ENCODE data around the gene JMJD6. TPM values are rescaled to one million over a fixed set of nuclear protein-coding genes. Genes with fewer than 3 reads are reported as not detected.
"Not testable (repeated sequence)": the region's sequence is repeated elsewhere in the genome, so short reads cannot be mapped to it uniquely, and the experiment has no call there.

JMJD6 gene
- total RNA-seq, 1 experiment from 2014 or later = 28.2 TPM

- peaks cover 46% of the 10 kb centered on the region for H3K36me3 ChIP-seq
- not testable (repeated sequence) for H3K4me3 ChIP-seq, DNase-seq, H3K27me3 ChIP-seq, H3K9me3 ChIP-seq
Observed at GRCh38 chr17:76739568-76740115, 13.2 kb upstream of the JMJD6 start.

GRCh38 chr17:76738468-76738850 is 12.1 kb upstream of the JMJD6 start:
- peak overlapping the region; percentile 97 for H3K4me3 ChIP-seq
- DNase-seq = no peak
- no peaks in the 10 kb centered on the region for H3K9me3 ChIP-seq
- peaks cover 46% of the 10 kb centered on the region for H3K36me3 ChIP-seq
- H3K27me3 ChIP-seq = no peaks in the 10 kb centered on the region

- H3K36me3 ChIP-seq = peaks cover 46% of the 10 kb centered on the region
- H3K4me3 ChIP-seq = peak within 1 kb of the TSS; percentile 97
- H3K27me3 ChIP-seq = no peaks in the 10 kb centered on the region
- no peaks in the 10 kb centered on the region for H3K9me3 ChIP-seq
- DNase-seq = peak; percentile 96
Observed at GRCh38 chr17:76737676-76738467, 11.5 kb upstream of the JMJD6 start, which contains the start of gene MFSD11. Gene MFSD11, plus strand, starts transcription at chr17:76738119. Its CDS starts 234 bp downstream, at chr17:76738353.

- H3K4me3 ChIP-seq = peak within 1 kb of the TSS; percentile 97
- DNase-seq = peak; percentile 99
- H3K9me3 ChIP-seq = no peaks in the 10 kb centered on the region
- peaks cover 52% of the 10 kb centered on the region for H3K36me3 ChIP-seq
- no peaks in the 10 kb centered on the region for H3K27me3 ChIP-seq
Observed at GRCh38 chr17:76737082-76737675, 10.8 kb upstream of the JMJD6 start, which contains the start of gene SRSF2. Gene SRSF2, minus strand, starts transcription at chr17:76737331. Its CDS starts 171 bp downstream, at chr17:76737160.

GRCh38 chr17:76736349-76737081 is 10.1 kb upstream of the JMJD6 start:
- H3K27me3 ChIP-seq = no peaks in the 10 kb centered on the region
- peak overlapping the region; percentile 97 for H3K4me3 ChIP-seq
- no peaks in the 10 kb centered on the region for H3K9me3 ChIP-seq
- peaks cover 57% of the 10 kb centered on the region for H3K36me3 ChIP-seq
- DNase-seq = peak; percentile 69

- Histone ChIP-seq H3K36me3 (peaks cover 57% of the 10 kb centered on the region), H3K4me3 (peak overlapping the region; percentile 97), H3K9me3 (no peaks in the 10 kb centered on the region), H3K27me3 (no peaks in the 10 kb centered on the region)
- DNase-seq = no peak
Observed at GRCh38 chr17:76735586-76736348, 9.4 kb upstream of the JMJD6 start.

- H3K27me3 ChIP-seq = no peaks in the 10 kb centered on the region
- peak overlapping the region; percentile 97 for H3K4me3 ChIP-seq
- peaks cover 63% of the 10 kb centered on the region for H3K36me3 ChIP-seq
- no peaks in the 10 kb centered on the region for H3K9me3 ChIP-seq
- no peak for DNase-seq
Observed at GRCh38 chr17:76735006-76735405, 8.6 kb upstream of the JMJD6 start.

GRCh38 chr17:76734080-76734840 is 7.9 kb upstream of the JMJD6 start:
- Histone ChIP-seq H3K4me3 (peak overlapping the region; percentile 97), H3K9me3 (no peaks in the 10 kb centered on the region), H3K36me3 (peaks cover 68% of the 10 kb centered on the region), H3K27me3 (no peaks in the 10 kb centered on the region)
- no peak for DNase-seq

- H3K9me3 ChIP-seq = no peaks in the 10 kb centered on the region
- DNase-seq = no peak
- no peaks in the 10 kb centered on the region for H3K27me3 ChIP-seq
- H3K36me3 ChIP-seq = peaks cover 70% of the 10 kb centered on the region
- H3K4me3 ChIP-seq = peak overlapping the region; percentile 97
Observed at GRCh38 chr17:76733618-76733957, 7.2 kb upstream of the JMJD6 start.

- peak overlapping the region; percentile 97; the same call in 1 of the 2 replicates for H3K4me3 ChIP-seq
- H3K27me3 ChIP-seq = no peaks in the 10 kb centered on the region
- peak; percentile 44 for DNase-seq
- H3K9me3 ChIP-seq = no peaks in the 10 kb centered on the region
- peaks cover 73% of the 10 kb centered on the region for H3K36me3 ChIP-seq
Observed at GRCh38 chr17:76732734-76733617, 6.6 kb upstream of the JMJD6 start.

- DNase-seq, H3K27me3 ChIP-seq, H3K9me3 ChIP-seq, H3K4me3 ChIP-seq: not testable (repeated sequence)
- H3K36me3 ChIP-seq = peaks cover 73% of the 10 kb centered on the region
Observed at GRCh38 chr17:76731800-76732733, 5.7 kb upstream of the JMJD6 start.

- no peaks in the 10 kb centered on the region for H3K9me3 ChIP-seq
- DNase-seq = no peak
- peak overlapping the region; percentile 99 for H3K4me3 ChIP-seq
- H3K27me3 ChIP-seq = no peaks in the 10 kb centered on the region
- H3K36me3 ChIP-seq = peaks cover 61% of the 10 kb centered on the region
Observed at GRCh38 chr17:76727745-76728456, 1.5 kb upstream of the JMJD6 start.

Measured in MG63 (cell line).